COLO668 (cell line): ENCODE data around the gene BCAR3.

ENCODE experiments used
- DNase-seq: peaks from one replicate; lab custom pipeline; 2025; ENCODE audit not compliant: unreplicated experiment; lab: John Stamatoyannopoulos, UW

BCAR3 gene

DNA sequence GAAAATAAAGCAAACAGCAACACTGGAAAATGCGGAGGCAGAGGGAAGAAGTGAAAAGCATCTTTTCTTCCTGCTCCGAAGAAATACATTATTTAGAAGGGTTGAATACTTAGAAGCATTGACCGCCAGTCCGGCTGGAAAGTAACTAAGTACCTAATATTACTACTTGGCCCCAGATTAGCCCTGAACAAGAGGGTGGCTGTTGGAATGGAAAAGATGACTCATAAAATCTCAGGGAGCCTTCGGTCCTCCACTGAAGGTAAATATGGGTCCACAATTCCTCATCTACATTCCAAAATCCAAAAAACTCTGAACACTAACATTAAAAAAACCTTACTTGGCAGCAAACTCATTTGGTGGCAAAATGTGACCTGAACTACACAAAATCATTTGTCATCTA is 40.1 kb downstream of the BCAR3 start:
- DNase-seq = no peak

DNA sequence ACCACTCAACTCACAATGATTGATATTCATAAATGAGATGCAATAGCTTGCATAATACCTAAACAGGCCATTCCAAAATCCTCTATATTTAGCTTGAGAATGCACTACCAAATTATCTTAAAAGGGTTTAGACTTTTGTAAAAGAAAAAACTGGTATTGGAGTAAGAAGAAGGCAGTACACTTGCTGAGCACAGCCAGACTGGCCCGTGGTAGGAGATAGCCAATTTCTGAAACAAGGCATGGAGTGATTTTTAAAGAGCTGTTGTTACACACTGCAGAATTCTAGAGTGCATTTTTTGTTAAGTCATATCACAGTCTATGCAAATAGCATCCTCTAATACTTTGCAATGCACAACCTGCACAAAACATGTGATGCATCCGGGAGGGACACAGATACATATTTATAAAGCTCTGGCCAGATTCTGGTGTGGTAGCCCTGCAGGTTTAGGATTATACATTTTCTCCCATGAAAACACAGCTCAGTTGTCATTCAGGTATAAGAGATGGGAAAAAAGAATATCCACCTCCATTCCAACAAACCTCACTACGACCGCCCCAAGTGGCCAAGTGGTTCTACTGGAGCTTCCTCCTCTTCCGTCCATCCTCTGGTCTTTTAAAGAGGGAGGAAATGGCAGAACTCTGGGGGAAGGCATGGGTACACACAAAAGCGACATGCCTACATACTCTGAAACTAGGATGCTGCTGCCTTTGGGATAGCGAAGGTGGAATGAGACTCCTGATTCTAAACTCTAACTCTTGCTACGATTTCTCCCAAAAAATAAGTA is 40.8 kb downstream of the BCAR3 start:
- no peak for DNase-seq

DNA sequence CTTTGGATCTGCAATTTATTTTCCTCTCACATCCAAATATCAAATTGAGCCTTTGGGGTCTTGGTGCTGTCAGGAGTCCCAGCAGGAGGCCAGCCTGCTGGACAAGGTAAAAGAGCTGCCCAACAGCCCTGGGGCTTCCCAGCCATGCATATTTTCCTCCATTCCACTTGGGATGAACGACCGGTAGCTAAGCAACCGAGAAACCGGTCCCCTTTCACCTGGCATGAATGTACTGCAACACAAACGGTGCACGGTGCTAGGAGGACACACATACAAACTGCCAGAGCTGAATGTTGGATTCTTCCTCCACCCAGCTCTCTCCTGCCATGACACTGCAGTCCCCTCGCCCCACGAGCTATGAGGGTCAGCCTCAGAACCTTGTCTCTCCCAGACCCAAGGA is 42.7 kb downstream of the BCAR3 start:
- no peak for DNase-seq

DNA sequence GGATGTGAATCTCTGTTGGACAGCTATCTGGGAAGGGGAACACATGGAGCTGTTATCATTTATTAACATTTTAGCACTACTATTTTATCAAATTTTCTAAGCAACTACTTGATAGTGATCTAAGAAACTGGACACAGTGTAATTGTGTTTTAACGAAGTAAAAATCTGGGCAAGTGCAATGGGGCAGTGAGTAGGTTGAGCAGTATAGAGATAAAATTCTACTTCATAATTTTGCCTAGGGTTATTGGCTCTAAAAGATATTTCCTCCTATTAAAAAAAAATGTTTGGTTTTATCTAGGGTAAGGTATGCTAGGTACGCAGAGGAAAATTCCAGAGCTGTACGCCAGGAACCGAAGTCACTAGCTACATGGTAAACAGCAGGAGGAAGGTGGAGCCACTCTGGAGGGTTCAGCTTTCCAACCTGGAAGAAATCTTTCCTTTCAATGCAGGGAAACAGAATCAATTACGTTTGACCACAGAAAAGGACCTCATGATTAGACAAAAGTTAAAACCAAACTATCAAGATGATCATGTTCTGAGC is 43.3 kb downstream of the BCAR3 start:
- no peak for DNase-seq

DNA sequence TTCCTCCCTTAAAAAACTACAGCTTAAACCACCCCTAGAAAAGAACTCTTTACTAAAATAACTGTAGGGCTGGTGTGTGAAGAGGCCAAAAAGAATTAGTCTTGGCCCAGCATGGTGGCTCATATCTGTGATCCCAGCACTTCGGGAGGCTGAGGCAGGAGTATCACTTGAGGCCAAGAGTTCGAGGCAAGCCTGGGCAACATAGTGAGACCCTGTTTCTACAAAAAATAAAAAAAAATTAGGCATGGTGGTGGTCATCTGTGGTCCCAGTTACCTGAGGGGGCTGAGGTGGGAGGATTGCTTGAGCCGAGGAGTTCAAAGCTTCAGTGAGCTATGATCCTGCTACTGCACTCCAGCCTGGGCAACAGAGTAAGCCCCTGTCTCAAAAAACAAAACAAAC is 44.9 kb downstream of the BCAR3 start:
- no peak for DNase-seq

DNA sequence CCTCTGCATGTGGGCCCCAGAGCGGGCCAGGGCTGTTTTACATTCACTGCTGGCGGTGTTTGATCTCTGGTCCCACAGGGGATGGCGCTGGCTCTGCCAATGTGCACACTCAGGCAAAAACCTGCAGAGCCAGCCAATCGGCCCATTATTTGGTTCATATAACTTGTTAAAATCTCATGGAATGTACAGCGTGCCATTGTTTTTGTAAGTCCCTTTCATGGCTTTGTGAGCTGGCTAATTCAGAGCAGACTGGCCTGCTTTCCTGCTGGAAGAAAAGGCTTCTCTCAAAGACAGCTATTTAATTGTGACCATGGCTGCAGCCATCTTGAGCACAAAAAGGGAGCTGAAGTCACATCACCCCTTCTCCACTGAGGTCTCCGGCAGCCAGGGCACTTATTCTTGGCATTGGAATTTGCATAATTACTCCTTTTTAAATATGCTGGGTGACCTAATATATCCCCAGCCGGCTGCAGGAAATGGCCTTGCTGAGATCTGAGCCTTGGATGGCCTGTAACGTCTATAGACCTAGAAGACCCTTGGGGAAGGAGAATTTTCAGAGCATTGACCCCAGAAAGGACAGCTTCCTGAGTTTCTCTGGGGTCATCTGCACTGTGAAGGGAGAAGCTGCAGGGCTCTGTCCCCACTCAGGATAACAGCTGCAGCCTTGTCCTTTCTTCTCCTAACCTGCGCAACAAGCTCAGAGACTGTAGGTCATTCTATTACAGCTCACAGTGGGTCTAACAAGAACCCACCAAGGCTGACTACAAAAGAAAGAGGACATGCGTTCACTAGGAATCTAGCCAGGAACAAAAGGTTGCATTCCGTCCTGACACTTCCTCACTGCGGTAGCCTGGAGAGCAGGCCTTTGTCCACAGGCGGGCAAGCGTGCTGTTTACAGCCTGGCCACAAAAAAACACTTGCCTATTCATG is 45.8 kb downstream of the BCAR3 start:
- DNase-seq = no peak

DNA sequence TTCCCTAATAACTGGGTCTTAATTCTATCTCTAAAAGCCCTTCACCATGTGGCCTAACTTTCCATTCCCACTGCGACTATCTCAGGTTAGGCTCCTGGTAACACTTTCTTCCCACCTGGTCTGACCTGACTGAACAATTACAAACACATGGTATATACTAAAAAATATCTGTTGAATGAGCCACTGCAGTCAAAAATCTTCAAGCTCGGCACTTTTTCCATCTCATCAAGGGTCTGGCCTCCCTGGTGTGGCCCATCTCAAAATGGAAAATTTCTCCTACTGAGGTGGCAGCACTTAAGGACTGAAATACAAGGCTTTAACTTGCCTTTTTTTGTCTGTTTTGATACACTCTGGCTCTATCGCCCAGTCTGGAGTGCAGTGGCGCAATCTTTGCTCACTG is 48.3 kb downstream of the BCAR3 start:
- DNase-seq = no peak

DNA sequence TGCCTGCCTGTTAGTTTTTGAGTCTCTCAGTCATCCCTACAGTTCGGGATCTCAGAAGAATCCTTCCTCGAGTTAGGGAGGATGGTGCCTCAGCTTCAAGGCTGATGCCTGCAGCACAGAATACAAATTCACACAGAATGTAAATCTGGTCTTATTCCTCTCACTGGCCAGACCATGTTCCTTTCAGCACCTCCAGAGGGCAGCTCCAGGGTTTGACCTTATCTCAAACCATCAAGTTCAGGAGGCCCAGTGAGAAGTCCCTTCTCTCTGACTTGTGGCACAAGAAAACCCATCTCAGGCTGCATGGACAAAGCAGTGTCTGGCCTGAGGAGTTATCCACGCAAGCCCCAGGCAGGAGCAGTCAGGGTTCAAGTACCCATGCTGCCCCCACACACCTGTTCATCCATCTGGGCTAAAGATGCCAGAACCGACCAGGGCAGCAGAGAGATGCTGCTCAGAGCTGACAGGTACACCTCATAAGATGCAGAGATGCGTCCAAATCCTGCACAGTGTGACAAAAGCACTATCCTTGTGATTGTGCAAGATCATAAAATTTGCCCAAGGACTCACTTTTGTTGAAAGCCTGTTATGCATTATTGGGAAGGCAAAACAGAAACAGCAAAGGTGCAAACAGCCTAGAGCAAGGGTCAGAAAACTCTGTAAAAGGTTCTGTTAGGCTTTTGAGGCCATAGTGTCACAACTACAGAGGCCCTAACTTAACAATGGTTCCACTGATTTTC is 49.8 kb downstream of the BCAR3 start:
- DNase-seq = no peak

DNA sequence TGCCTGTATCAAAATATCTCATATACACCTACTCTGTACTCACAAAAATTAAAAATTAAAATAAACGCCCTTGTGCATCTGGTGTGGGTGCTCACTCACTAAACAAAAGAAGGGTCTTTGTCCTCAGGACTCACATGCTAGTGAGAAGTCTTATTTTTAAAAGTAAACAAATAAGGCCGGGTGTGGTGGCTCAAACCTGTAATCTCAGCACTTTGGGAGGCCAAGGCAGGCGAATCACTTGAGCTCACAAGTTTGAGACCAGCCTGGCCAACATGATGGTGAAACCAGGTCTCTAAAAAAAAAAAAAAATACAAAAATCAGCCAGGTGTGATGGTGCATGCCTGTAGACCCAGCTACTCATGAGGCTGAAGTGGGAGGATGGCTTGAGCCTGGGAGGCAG is 51.5 kb downstream of the BCAR3 start:
- DNase-seq = no peak

DNA sequence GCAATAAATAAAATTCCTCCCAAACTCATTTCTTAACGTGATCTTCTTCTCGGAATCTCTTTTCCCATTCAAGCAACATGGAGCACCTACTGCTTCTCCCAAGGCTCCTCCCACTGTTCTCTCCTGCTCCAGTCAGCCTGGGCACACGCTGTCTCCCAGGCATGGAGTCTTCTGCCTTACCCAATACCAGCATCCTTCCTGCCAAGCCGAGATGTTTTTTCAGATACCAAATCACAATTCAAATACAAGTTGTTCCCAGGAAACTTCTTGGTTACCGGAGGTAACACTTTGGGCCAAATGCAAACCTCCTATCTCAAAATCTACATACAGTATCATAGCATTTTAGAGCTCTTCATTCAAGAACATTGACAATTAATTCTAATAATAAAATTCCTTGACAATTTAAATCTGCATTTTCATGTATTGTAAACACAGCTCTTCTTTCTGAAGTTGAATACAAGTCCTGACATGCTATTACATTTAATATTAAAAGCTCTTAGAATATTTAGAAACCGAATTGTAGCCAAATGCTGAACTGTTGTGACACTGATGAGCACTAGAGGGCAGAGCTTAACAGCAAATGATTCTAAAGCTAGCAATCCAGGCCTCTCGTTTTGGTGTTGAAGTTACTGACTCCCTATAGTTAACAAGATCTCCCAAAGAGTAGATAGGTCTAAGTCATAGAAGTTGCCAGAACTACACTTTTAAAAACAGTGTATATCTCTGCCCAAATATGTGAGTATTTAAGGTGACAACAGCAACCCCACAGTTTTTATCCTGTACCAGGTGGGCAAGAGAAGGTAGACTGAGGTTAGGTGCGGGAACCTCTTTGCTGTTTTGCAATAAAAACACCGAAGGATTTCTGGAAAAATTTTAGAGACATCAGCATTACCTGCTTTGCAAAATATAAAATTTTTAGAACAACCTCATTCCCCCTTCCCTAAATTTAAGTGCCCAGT is 52.3 kb downstream of the BCAR3 start:
- DNase-seq = peak; percentile 43

DNA sequence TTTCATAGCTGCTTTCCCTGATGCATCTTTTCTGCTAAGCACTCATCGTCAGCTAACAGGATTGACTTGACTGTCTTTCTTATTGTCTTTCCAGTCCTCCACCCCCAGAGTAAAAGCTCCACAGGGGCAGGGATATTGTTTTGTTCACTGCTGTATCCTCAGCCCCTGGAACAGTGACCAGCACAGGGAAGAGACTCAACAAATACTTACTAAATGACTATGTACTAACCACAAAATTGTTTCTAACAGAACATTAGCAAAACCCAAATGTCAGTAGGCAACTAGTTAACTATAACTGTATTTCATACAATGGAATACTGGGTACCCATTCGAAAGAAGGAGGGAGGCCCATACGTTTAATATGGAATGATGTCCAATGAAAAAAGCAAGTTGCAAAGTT is 53.0 kb downstream of the BCAR3 start:
- DNase-seq = no peak

DNA sequence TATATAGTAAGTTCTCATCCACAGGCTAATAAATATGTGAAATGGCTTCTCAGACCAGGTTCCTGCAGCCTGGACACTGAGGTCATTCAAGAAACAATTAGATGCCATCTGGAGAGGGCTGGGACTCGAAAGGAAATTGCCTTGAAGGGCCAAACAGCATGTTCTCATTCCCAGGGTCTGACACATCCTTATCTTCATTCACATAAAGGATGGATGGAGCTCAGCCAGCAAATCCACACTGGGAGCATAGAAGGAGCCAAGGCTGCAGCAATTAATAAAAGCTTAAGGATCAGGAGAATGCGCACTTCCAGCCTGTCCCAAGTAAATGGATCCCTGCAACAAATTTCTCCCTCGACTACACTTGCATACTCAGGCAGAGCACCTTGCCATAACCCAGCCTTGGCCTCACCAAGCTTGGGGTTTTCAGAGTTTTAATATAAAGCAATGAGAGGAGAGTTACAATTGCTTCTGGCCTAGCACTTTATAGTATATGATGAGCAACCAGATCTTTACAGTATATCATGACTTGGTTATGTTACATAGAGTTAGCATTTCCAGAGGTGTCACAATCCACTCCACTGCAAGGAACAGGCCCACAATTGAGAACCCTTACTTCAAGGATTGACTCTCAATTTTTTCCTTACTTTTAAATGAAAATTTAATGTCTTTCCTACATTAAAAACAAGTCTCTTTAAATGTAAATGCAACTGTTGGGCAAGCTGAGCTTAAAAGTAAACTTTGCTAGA is 55.9 kb downstream of the BCAR3 start:
- no peak for DNase-seq

DNA sequence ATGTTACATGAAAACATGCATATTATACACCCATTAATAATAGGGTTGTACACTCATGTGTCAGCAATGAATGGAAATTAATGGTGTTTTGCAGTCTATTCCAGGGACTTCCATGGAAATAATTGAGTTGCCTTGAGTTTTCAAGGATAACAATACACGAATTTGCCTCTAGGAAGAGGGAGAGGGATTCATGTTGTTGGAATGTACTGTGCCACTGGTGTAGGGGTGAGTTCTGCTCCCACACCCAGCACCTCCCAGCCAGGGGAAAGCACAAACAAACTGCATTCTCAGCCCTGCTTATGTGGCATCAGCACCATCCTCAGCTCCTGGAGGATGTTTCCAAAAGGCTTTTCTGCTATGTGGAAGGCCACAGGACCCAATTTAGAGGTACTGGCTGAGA is 57.8 kb downstream of the BCAR3 start:
- DNase-seq = no peak

DNA sequence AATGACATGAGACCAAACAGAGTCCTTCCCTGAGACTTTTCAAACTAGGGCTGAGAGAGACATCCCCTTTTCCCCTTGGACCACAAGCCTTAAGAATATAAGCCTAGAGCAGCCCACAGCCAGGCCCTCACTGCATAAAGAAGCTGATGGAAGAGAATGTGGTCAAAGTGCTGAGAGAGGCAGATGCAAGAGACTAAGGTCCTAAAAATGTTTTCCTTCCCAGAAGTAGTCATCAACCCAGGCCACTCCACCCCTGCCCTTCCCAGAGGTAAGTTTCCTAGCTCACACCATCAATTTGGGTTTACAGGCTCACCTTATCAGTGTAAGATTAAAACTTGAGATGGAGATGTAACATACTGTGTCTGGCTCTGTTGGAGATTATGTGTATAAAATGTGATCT is 58.2 kb downstream of the BCAR3 start:
- no peak for DNase-seq

DNA sequence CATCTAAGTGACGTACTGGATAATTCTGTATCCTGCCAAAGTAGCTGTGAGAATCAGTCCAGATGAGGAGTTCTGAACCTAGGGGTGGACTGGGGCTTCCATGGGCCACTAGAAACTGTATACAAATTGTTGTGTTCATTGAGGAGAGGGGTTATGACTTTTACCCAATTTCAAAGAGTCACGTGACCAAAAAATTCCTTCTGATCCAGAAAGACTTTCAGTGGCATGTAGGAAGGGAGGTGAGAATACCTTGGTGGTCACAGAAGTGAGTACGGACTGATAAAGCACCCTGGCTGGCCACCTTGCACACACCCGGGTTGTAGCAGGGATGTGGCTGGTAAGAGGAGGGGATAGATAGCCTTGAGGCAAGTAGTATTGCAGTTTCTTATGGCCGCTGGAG is 60.4 kb downstream of the BCAR3 start:
- no peak for DNase-seq

DNA sequence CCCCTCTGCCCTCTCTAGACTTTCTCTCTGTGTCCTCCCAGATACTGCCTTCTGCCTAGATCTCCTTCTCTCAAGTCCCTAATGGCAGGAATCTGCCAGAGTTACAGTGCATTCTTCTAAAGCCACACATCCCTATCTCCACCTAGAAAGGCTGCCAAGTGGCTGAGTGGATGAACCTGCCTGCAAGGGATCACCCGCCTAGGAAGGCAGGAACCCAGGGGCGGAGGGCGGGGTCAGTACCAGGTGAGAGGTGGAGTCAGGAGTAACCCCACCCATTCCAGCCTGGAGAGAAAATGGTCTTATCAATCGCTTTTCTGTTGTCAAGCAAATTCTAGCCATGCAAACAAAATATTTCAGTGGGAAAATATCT is 60.8 kb downstream of the BCAR3 start:
- DNase-seq = no peak

DNA sequence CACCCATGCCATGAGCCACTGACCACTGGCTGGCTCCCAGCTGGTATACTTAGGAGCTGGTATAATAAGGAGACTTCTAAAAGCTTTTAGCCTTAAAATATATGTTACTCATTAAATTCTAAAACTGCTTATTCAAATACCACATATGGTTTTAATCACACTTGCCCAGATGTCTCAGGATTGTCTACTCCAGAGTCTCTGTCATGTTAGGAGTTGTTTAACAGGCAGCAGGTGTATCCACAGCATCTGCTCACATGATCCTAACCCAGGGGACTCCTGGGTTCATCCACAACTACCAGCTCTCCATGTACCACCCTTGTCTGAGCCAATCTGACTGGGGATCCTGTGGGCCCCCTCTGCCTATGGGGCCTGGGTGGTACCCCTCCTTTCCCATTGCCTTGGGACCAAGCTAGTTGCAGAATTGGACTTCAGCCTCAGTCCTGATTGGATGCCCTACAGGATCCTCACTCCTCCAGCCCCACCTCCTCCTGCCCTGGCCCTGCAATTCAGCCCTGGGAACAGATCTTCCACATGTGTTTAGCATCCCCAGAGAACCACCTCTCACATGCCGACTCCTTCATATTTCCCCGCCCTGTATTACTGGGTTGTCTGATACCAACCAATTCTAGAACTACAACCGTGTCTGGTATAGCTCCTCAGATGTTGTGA is 61.3 kb downstream of the BCAR3 start:
- DNase-seq = no peak

DNA sequence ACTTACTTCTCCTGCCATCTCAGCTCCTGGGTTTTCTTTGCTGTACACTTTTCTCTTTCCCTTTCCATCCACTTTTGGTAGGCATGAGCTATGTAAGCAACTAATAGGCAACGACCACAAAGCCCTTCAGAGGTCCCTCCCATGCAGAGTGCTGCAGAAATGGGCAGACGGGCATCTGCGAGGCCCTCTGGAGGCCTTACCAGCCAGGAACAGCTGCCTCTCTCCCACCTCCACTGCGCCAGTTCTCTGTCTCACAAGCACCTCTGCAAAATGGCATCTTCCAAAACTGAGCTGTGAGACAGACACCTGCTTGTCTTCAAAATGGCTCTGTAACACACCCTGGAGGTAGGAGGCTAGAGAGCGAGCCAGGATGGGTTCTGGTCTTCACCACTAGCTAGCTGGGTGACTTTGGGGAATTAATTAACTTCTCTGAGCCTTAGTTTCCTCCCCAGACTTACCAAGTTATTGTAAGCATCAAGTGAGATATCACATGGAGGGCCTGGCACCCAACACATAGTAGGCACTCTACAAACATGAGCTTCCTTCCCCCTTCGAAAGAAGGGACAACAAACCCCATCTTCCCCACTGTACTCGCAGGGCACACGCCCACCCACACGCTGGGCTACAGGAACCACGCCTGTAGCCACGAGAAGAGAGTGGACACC is 62.0 kb downstream of the BCAR3 start:
- peak; percentile 33 for DNase-seq
